IMR-90 (cell line): ENCODE measurements around the gene USP9X. TPM values are rescaled to one million over a fixed set of nuclear protein-coding genes. Genes with fewer than 3 reads are reported as not detected.

ENCODE experiments used
- ATAC-seq: fragments of 200-7000 bp; cut with Tn5 transposase; 2 replicates; pipeline ENCODE4 v1.9.1; 2020; ENCODE audit warnings: low read depth, mild to moderate bottlenecking, moderate library complexity
- BruUV-seq: library from RNA; stranded (reverse); fragments of 400-500 nt; replicated peaks from 2 replicates; lab custom pipeline; 2021; lab: Mats Ljungman, UMichigan
- CTCF ChIA-PET: fragments of 300-600 bp; formaldehyde crosslinking; extraction: SDS; loops from one replicate; lab custom pipeline; 2021; ENCODE audit warnings: antibody characterized with exemption; lab: Yijun Ruan, JAX
- POLR2A ChIA-PET: fragments of 300-600 bp; sonication (Branson Sonifier 250); formaldehyde crosslinking; loops from one replicate; lab custom pipeline; 2022; ENCODE audit warnings: antibody characterized with exemption; ENCODE audit not compliant: unreplicated experiment; lab: Charles Lee
- DNase-seq: peaks from one replicate; pipeline ENCODE4 v3.0.0; 2013
- H2AFZ ChIP-seq: replicated peaks from 2 replicates; pipeline ENCODE3; 2013; ENCODE audit warnings: low read length, mild to moderate bottlenecking; ENCODE audit not compliant: poor library complexity
- H2AK5ac ChIP-seq: 2 replicates; pipeline ENCODE4 v1.6.1; 2013; ENCODE audit warnings: low read depth, low read length, inconsistent platforms
- H2AK9ac ChIP-seq: replicated peaks from 2 replicates; pipeline ENCODE3; 2013; ENCODE audit warnings: mild to moderate bottlenecking, low read depth, low read length, moderate library complexity; ENCODE audit not compliant: poor library complexity
- H2BK120ac ChIP-seq: 2 replicates; pipeline ENCODE4 v1.6.1; 2013; ENCODE audit warnings: low read depth, low read length, inconsistent platforms
- H2BK15ac ChIP-seq: 3 replicates; pipeline ENCODE4 v1.6.1; 2013; ENCODE audit warnings: low read depth, low read length, inconsistent platforms
- H2BK20ac ChIP-seq: 2 replicates; pipeline ENCODE4 v1.6.1; 2013; ENCODE audit warnings: low read depth, mild to moderate bottlenecking, inconsistent platforms, low read length, moderate library complexity
- H2BK5ac ChIP-seq: 2 replicates; pipeline ENCODE4 v1.6.1; 2013; ENCODE audit warnings: mild to moderate bottlenecking, low read depth, low read length, inconsistent platforms; ENCODE audit not compliant: poor library complexity, severe bottlenecking
- H3K14ac ChIP-seq: replicated peaks from 2 replicates; pipeline ENCODE4 v1.6.1; 2013; ENCODE audit warnings: low read depth, low read length, inconsistent platforms
- H3K18ac ChIP-seq: 2 replicates; pipeline ENCODE4 v1.6.1; 2013; ENCODE audit warnings: low read depth, low read length, control low read depth
- H3K23ac ChIP-seq: 2 replicates; pipeline ENCODE4 v1.6.1; 2013; ENCODE audit warnings: low read depth, low read length, inconsistent platforms
- H3K27ac ChIP-seq: 2 replicates; pipeline ENCODE4 v1.5.1; 2013; ENCODE audit warnings: mild to moderate bottlenecking, control low read depth, low read length; ENCODE audit not compliant: insufficient read depth
- H3K27me3 ChIP-seq: 2 replicates; pipeline ENCODE4 v1.6.1; 2013; ENCODE audit warnings: low read length; ENCODE audit not compliant: control insufficient read depth, insufficient read depth
- H3K36me3 ChIP-seq: 2 replicates; pipeline ENCODE4 v1.6.1; 2013; ENCODE audit warnings: low read length, mixed read lengths; ENCODE audit not compliant: control insufficient read depth, insufficient read depth
- H3K4ac ChIP-seq: 2 replicates; pipeline ENCODE4 v1.6.1; 2013; ENCODE audit warnings: low read depth, low read length, inconsistent platforms
- H3K4me1 ChIP-seq: 2 replicates; pipeline ENCODE4 v1.6.1; 2013; ENCODE audit warnings: low read length, mixed read lengths; ENCODE audit not compliant: control insufficient read depth, insufficient read depth
- H3K4me2 ChIP-seq: 2 replicates; pipeline ENCODE4 v1.6.1; 2013; ENCODE audit warnings: low read depth, mild to moderate bottlenecking, control low read depth, low read length, moderate library complexity
- H3K4me3 ChIP-seq: 2 replicates; pipeline ENCODE4 v1.5.1; 2013; ENCODE audit warnings: low read depth, mild to moderate bottlenecking, control low read depth, low read length, moderate library complexity; ENCODE audit not compliant: insufficient read depth
- H3K56ac ChIP-seq: 2 replicates; pipeline ENCODE4 v1.6.1; 2013; ENCODE audit warnings: low read length, inconsistent platforms; ENCODE audit not compliant: insufficient read depth; ENCODE audit errors: extremely low read depth
- H3K79me1 ChIP-seq, 2 experiments: 2 replicates each; pipeline ENCODE4 v1.6.1; 2013; ENCODE audit warnings: low read length in 2 of 2, inconsistent platforms in 1 of 2, low read depth in 1 of 2
- H3K9ac ChIP-seq: 2 replicates; pipeline ENCODE4 v1.6.1; 2013; ENCODE audit warnings: low read depth, low read length, control low read depth
- H3K9me1 ChIP-seq: 2 replicates; pipeline ENCODE4 v1.6.1; 2013; ENCODE audit warnings: low read length, inconsistent platforms; ENCODE audit not compliant: insufficient read depth
- H3K9me3 ChIP-seq: 2 replicates; pipeline ENCODE4 v1.6.1; 2013; ENCODE audit warnings: low read length; ENCODE audit not compliant: control insufficient read depth, insufficient read depth
- H4K20me1 ChIP-seq: 2 replicates; pipeline ENCODE4 v1.6.1; 2013; ENCODE audit warnings: low read length, inconsistent platforms; ENCODE audit not compliant: insufficient read depth
- H4K5ac ChIP-seq: 2 replicates; pipeline ENCODE4 v1.6.1; 2013; ENCODE audit warnings: mild to moderate bottlenecking, low read depth, low read length, control low read depth
- H4K8ac ChIP-seq, 2 experiments: 2 replicates each; pipeline ENCODE4 v1.6.1; 2013; ENCODE audit warnings: low read depth in 2 of 2, low read length in 2 of 2, control low read depth in 1 of 2, inconsistent platforms in 1 of 2
- H4K91ac ChIP-seq: 2 replicates; pipeline ENCODE4 v1.6.1; 2013; ENCODE audit warnings: low read depth, low read length, inconsistent platforms; ENCODE audit not compliant: insufficient read depth
- BHLHE40 ChIP-seq: fragments of 150-350 bp; IDR thresholded peaks from 2 replicates; pipeline ENCODE4 v1.6.1; 2016; ENCODE audit warnings: mild to moderate bottlenecking, low read depth, low read length
- CEBPB ChIP-seq: IDR thresholded peaks from 2 replicates; pipeline ENCODE4 v1.6.1; 2012; ENCODE audit warnings: low read depth, low read length, improper control_type of control experiment
- CTCF ChIP-seq: conservative IDR thresholded peaks from 2 replicates; pipeline ENCODE4 v1.5.1; 2012; ENCODE audit warnings: mild to moderate bottlenecking, low read depth, low read length, improper control_type of control experiment
- ELK1 ChIP-seq: fragments of 150-350 bp; IDR thresholded peaks from 2 replicates; pipeline ENCODE4 v1.6.1; 2016; ENCODE audit warnings: low read depth, mild to moderate bottlenecking, low read length, moderate library complexity, borderline replicate concordance
- FOS ChIP-seq: fragments of 150-350 bp; IDR thresholded peaks from 2 replicates; pipeline ENCODE4 v1.6.1; 2016; ENCODE audit warnings: low read depth, low read length
- MAFK ChIP-seq: IDR thresholded peaks from 2 replicates; pipeline ENCODE4 v1.6.1; 2012; ENCODE audit warnings: low read depth, low read length, improper control_type of control experiment
- MAZ ChIP-seq: IDR thresholded peaks from 2 replicates; pipeline ENCODE4 v1.6.1; 2012; ENCODE audit warnings: low read depth, mild to moderate bottlenecking, low read length, improper control_type of control experiment, moderate library complexity, borderline replicate concordance
- MXI1 ChIP-seq: IDR thresholded peaks from 2 replicates; pipeline ENCODE4 v1.6.1; 2012; ENCODE audit warnings: low read depth, mild to moderate bottlenecking, low read length, moderate library complexity, borderline replicate concordance
- NFE2L2 ChIP-seq: fragments of 150-350 bp; IDR thresholded peaks from 2 replicates; pipeline ENCODE4 v1.6.1; 2016; ENCODE audit warnings: low read depth, mild to moderate bottlenecking, low read length
- POLR2A ChIP-seq: IDR thresholded peaks from 2 replicates; pipeline ENCODE4 v1.6.1; 2012; ENCODE audit warnings: mild to moderate bottlenecking, low read depth, low read length
- RAD21 ChIP-seq: IDR thresholded peaks from 2 replicates; pipeline ENCODE4 v1.6.1; 2012; ENCODE audit warnings: low read length, improper control_type of control experiment
- RCOR1 ChIP-seq: IDR thresholded peaks from 2 replicates; pipeline ENCODE4 v1.6.1; 2012; ENCODE audit warnings: mild to moderate bottlenecking, low read length, improper control_type of control experiment; ENCODE audit not compliant: insufficient replicate concordance
- RFX5 ChIP-seq: IDR thresholded peaks from 2 replicates; pipeline ENCODE4 v1.8.0; 2012; ENCODE audit warnings: low read depth, mild to moderate bottlenecking, low read length, moderate library complexity
- SMC3 ChIP-seq: fragments of 150-350 bp; IDR thresholded peaks from 2 replicates; pipeline ENCODE4 v1.6.1; 2016; ENCODE audit warnings: low read depth, mild to moderate bottlenecking, antibody characterized with exemption, low read length, moderate library complexity
- USF2 ChIP-seq: fragments of 150-350 bp; IDR thresholded peaks from 2 replicates; pipeline ENCODE4 v1.6.1; 2017; ENCODE audit warnings: mild to moderate bottlenecking, antibody characterized with exemption, low read length, low read depth
- WGBS, 2 experiments: methylation state at CpG; one replicate each; pipeline versions ENCODE4 v1.1.5 to v1.1.7; 2013; ENCODE audit warnings: missing lambda C conversion rate in 2 of 2; ENCODE audit not compliant: insufficient read length in 1 of 2; ENCODE audit errors: extremely low coverage in 2 of 2; 5-methylcytosine and 5-hydroxymethylcytosine counted together
- dilution Hi-C: fragments of 300-500 bp; cut with HindIII; formaldehyde crosslinking; loops from one replicate; pipeline ENCODE4 v1.14.3; 2018; ENCODE audit warnings: low sequenced_read_pairs; ENCODE audit not compliant: unreplicated experiment
- in situ Hi-C: fragments of 300-500 bp; cut with MboI; formaldehyde crosslinking; loops from 3 replicates; pipeline ENCODE4 v1.14.3; 2019; ENCODE audit warnings: low sequenced_read_pairs, inconsistent platforms, mixed read lengths
- intact Hi-C: fragments of 100-400 bp; cut with micrococcal nuclease; formaldehyde crosslinking; loops from 2 replicates; pipeline ENCODE4 v1.10.0; 2022
- polyA plus RNA-seq, 3 experiments: library from polyadenylated mRNA; depleted of rRNA; stranded (reverse); fragments of >200 nt; gene quantifications; 2 replicates each; pipeline ENCODE4 v1.2.3, GENCODE V29; 2012; ENCODE audit warnings: low replicate concordance in 1 of 3
- total RNA-seq: library from RNA; depleted of rRNA; stranded (reverse); fragments of >200 nt; gene quantifications from 2 replicates; pipeline ENCODE4 v1.2.3, GENCODE V29; 2012

USP9X gene
- total and polyA plus RNA-seq, 2 of the 4 experiments (the other 2 are of a cell fraction): 17.5 to 104 TPM

GRCh38 chrX:41133551-41133950, 48.3 kb downstream of the USP9X start:
- no peak overlapping the region for H3K27ac ChIP-seq
- in situ Hi-C loops: no loop called here

More at GRCh38 chrX:41133551-41133950, 48.3 kb downstream of the USP9X start:
- Histone ChIP-seq H4K5ac (no peak overlapping the region), H3K36me3 (peaks cover 14% of the 10 kb centered on the region), H4K91ac (no peak overlapping the region), H3K23ac (no peak overlapping the region), H3K4me3 (no peak overlapping the region), H2BK120ac (no peak overlapping the region), H3K27me3 (no peaks in the 10 kb centered on the region), H2BK15ac (no peak overlapping the region), H2AK5ac (no peak overlapping the region), H2AFZ (no peak overlapping the region), H2AK9ac (no peak overlapping the region), H3K9me1 (no peaks in the 10 kb centered on the region), H4K8ac (no peak overlapping the region), H3K4ac (no peak overlapping the region), H3K9ac (no peak overlapping the region), H3K9me3 (no peaks in the 10 kb centered on the region), H3K4me2 (no peak overlapping the region), H3K4me1 (no peaks in the 10 kb centered on the region), H3K56ac (no peak overlapping the region), H3K14ac (no peak overlapping the region), H3K79me1 (peaks cover 0 to 7% of the 10 kb centered on the region in 2 experiments; a peak in 2 of 4 replicates), H4K20me1 (peaks cover 4% of the 10 kb centered on the region), H3K18ac (no peak overlapping the region), H2BK20ac (no peak overlapping the region), H2BK5ac (no peak overlapping the region)
- dilution Hi-C loops: no loop called here
- TF ChIP-seq MAFK (no peak), POLR2A (no peak), SMC3 (no peak), CTCF (no peak), BHLHE40 (no peak), RCOR1 (no peak), ELK1 (no peak), CEBPB (no peak), USF2 (no peak), FOS (no peak), RFX5 (no peak), MAZ (no peak), RAD21 (no peak), NFE2L2 (no peak), MXI1 (no peak)
- no CpG with 5 or more reads among the region's 6 CpGs for WGBS, 2 experiments
- BruUV-seq: no TSS peak
- DNase-seq: no peak
- intact Hi-C loops: no loop called here
- no peak for ATAC-seq
- ChIA-PET POLR2A (no interaction called here), CTCF (no interaction called here)
